Islet of Langerhans (tissue), 1 donor: ENCODE measurements around the gene MAB21L2.
"Not testable (repeated sequence)": the region's sequence is repeated elsewhere in the genome, so short reads cannot be mapped to it uniquely, and the experiment has no call there.

Experiments used
- FAIRE-seq: peaks from one replicate; lab custom pipeline; 2011; peaks lifted over from hg19 to GRCh38; lab: Jason Lieb, UNC

MAB21L2 gene

DNA sequence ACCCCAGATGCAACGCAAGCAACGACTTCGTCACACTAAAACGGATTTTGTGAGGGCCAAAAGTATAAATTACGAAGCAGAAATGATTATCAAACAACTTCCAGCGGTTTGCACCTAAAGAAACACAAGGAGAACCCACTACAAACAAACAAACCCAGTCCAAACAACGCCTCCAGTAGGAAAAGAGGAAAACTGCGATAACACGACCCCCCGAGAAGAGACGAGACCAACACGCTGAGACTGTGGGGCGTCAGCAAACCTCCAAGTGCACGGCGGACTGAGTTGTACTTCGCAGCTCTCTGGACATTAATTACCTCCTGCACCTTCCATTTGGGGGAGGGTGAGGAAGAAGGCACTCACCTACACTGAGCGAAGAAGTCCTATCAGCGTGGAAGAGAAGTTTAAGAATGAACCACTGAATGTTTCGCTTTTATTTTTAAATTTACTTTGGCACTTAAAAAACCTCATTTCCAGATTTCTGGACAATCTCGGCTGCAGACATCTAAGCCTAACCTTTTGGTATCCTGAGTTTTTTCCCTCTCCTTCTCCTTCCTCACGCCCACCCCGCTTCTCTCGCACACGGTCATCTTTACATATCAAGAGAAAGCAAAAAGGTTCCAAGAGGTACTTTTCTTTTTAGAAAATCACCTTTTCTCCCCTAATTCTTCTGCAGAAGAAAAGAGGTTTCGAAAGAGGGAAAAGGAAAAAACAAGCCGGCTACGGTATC, at the start of gene MAB21L2:
TSS of gene MAB21L2 (plus strand) at position 6 of the 727 bp plus-strand sequence. CDS start 879 bp downstream, outside the sequence.
- FAIRE-seq = no peak

DNA sequence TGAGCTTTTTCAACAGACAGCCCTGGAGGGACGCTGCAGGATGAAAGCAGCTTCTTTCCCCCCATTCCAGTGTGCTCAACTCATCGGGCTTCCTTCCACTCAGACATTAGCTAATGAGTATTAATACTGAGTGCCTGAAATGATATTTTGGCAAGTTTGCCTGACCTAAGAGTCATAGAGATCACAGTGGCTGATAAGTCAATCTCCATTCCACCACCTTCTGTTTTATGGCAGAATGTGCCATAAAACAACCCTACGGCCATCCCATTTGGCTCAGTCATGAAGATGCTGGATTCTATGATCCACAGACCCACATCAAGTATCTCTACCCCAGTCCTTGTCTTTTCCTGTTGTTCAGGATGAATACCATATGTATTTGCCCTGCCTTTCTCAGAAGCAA, 48.3 kb upstream of the MAB21L2 start:
- no peak for FAIRE-seq

DNA sequence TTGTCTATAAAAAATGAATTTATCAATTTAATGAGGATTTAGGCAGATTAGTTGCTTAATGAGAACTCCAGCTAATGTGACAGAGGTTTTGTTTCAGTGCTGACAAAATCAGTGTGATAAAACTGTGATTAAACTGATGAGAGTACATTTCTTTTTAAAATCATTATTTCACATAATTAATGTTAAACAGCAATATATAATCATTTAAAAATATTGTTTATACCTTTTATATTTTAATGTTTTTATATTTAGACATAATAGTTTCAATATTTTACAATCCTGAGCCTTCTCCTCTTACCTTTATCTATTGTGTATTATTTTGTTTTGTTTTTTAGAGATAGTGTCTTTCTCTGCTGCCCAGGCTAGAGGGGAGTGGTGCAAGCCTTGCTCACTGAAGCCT, 47.1 kb upstream of the MAB21L2 start:
- FAIRE-seq = no peak

DNA sequence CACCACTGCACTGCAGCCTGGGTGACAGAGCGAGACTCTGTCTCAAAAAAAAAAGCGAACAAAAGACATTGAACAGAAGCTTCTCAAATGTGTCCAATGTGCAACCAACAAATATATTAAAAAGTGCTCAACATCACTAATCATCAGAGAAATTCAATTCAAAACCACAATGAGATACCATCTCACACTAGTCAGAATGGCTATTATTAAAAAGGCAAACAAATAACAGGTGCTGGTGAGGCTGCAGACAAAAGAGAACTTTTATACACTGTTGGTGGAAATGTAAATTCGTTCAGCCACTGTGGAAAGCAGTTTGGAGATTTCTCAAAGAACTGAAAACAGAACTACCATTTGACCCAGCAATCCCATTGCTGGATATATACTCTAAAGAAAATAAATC, 44.0 kb upstream of the MAB21L2 start:
- not testable (repeated sequence) for FAIRE-seq

DNA sequence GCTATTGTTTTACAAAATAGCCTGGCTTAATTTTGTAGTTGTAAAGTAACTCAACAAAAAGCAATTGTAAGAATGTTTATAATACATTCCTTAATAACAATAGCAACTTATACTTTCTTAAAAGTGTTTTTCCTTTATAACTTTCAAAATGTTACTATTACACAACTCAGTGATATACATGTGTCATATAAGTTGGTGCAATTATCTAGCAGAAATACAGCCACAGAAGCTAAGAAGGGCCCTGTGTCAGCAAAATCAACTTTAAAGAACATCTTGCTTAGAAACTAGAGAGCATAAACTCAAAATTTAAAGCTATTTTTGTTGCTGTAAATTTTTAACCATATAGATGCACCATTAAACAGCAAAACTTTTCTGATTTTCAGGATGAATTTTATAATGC, 41.4 kb upstream of the MAB21L2 start:
- FAIRE-seq = no peak

DNA sequence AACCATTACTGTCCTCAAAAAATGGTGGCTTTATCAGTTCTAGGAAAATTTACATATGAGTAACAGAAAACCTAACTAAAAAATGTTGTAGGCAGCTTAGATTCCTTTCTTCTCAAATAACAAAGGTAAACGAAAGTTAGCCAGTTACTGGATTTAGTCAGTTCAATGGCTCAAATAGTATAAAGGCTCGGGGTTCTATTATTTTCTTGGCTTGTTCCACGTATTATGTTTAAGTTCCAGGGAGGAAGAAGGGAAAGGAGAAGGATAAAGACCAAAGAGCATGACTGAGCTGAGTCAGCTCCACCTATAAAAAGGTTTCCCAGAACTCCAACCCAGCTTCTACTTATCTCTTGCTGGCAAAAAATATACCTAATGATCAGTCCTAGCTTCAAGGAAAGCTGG, 41.0 kb upstream of the MAB21L2 start:
- FAIRE-seq = peak; percentile 13

DNA sequence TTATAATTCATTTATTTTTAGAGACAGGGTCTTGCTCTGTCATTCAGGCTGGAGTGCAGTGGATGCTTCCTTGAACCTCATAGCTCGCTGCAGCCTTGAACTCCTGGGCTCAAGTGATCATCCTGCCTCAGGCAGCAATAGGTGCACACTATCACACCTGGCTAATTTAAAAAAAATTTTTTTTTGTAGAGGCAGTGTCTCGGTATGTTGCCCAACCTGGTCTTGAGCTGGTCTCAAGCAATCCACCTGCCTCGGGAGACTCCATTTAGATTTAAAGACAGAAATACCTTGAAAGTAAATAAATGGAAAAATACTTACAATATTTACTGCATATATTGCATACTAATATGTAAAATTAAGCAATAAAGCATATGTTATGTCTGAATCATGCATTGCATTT, 40.3 kb upstream of the MAB21L2 start:
- FAIRE-seq = no peak

DNA sequence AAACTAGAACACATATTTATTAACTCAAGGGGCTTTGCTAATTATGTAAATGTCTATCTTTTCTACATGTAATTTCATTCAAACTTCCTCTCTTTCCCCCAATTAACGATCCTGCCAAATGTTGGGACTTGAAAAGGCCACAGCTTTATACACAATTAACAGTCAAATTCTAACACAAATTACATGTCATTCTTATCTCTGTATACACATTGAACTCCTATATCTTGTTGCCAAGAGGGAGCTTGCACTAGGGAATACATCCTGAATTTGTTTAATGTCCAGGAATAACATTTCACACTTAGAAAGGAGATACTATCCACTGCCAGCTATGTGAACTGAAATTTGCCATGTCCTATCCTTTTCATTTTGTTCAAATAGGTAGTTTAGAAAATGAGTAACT, 38.9 kb upstream of the MAB21L2 start:
- FAIRE-seq = no peak

DNA sequence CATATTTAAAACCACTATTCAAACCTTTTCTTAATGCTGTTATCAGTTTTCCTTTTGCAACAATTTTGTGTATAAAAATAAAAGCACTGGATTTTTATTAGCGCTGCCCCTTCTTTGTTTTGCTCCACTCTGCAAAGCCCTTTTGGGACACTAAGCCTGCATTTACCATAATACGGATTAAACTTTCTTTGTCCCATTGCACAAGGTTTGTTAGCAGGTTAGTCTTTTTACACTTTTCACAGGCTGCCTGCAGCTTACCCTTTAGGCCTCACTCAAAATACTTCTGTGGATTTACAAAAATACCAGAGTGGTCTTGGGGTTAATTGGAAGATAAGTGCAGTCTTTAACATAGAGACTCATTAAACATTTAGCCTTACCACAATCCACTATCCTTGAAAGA, 35.7 kb upstream of the MAB21L2 start:
- FAIRE-seq = no peak

DNA sequence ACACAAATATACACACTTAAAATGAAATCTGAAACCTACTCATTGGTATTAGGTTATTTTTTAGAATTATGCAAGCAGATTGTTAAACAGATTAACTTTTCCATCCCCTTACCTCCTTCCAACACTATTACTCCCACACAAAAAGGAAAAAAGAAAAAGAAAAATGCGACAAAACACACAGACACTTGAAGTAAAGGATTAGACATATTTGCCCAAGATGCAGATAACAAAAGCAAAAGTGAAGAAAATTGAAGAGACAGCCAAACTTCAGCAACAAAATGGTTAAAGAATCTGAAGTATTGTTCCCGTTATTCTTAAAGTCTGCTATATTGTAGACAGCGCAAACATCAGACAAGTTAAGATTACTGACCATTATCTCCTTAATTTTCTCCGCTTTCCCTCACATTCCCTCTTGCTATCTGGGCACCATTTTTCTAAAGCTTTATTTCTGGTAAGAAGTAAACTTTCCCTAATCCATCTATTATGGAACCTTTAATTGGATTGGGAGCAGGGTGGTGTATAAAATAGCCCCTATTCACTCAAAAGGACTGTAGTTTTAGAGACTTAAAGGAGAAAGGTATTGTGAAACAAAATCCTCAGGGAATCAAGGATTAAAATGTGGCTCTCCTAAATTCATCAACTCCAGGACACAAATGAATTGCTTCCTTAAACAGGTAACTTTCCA, 34.7 kb upstream of the MAB21L2 start:
- no peak for FAIRE-seq

DNA sequence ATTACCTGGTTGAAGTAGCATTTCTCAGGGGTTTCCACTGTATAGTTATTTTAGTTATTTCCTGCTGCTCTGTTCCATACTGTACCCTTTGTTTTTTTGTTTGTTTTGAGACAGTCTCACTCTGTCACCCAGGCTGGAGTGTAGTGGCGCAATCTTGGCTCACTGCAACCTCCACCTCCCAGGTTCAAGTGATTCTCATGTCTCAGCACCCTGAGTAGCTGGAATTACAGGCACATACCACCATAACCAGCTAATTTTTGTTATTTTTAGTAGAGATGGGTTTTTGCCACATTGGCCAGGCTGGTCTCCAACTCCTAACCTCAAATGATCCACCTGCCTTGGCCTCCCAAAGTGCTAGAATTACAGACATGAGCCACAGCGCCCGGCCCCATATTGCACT, 24.1 kb upstream of the MAB21L2 start:
- FAIRE-seq = not testable (repeated sequence)

DNA sequence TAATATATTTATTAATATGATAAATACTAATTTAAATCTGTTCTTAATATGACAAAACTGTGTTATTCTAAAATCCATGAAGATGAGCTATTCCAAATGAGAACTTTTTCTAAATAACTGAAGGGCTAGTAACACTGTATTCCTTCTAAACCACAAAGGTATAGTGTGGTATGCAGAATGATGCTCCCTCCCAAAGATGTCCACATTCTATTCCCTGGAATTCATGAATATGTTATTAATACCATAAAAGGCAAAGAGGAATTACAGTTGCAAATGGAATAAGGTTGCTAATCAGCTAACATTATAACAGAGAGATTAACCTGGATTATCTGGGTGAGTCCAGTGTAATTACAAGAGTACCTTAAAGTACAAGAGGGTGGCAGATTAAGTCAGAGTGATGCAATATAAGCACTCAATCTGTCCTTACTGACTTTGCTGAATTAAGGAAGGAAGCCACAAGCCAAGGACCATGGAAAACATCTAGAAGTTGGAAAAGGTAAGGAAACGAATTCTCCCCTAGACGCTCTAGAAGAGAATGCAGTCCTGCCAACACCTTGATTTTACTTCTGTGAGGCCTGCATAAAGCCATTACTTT, 20.7 kb upstream of the MAB21L2 start:
- FAIRE-seq = no peak

DNA sequence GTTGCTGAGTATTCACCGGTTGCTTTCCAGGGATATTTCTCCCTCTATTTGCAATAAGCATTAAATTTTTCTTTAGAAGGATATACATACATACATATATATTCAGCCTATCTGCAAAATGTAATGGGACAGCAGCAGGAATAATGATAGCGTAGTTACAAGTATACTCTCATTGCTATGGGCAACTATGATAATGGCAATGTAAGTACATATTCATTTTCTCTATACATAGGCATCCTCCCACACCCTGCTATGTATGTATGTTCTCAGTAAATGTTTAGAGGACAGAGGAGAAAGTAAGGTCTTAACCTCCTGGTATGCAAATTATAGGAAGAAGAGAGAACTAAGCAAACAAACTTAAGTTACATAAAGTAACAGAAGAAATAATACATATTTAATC, 19.7 kb upstream of the MAB21L2 start:
- FAIRE-seq = no peak

DNA sequence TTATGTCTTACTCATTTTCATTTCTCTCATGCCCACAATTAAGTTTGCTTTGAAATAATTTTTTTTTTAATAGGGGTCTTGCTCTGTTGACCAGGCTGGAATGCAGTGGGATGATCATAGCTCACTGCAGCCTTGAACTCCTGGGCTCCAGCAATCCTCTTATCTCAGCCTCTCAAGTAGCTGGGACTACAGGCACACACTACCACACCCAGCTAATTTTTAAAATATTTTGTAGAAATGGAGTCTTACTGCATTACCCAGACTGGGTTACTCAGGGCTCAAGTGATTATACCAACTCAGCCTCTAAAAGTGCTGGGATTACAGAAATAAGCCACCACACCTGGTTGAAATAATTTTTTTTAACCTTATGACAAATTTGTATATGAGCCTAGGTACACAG, 19.2 kb upstream of the MAB21L2 start:
- no peak for FAIRE-seq

DNA sequence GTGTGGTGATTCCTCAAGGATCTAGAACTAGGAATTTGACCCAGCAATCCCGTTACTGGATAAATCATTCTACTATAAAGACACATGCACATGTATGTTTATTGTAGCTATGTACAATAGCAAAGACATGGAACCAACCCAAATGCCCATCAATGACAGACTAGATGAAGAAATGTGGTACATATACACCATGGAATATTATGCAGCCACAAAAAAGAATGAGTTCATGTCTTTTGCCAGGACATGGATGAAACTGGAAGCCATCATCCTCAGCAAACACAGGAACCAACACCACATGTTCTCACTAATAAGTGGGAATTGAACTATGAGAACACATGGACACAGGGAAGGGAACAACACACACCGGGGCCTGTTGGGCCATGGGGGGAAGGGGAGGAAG, 17.0 kb upstream of the MAB21L2 start:
- not testable (repeated sequence) for FAIRE-seq

DNA sequence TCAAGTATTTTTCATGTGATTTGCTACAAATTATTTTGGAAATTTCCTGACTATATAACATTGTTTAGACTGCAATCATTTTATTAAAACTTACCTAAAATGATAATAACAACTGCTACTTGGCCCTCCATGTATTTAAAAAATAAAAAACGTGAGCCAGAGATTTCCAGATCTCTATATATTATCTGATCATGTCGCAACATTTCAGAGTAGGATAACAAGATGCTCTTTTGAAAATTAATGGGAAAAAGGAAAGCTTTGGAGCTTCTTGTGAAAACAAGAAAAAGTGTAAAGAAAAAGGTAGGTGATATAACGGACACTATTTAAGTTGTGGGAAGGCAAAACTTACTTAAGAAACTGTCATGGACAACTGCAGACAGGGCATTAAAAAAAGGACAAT, 14.9 kb upstream of the MAB21L2 start:
- FAIRE-seq = no peak

DNA sequence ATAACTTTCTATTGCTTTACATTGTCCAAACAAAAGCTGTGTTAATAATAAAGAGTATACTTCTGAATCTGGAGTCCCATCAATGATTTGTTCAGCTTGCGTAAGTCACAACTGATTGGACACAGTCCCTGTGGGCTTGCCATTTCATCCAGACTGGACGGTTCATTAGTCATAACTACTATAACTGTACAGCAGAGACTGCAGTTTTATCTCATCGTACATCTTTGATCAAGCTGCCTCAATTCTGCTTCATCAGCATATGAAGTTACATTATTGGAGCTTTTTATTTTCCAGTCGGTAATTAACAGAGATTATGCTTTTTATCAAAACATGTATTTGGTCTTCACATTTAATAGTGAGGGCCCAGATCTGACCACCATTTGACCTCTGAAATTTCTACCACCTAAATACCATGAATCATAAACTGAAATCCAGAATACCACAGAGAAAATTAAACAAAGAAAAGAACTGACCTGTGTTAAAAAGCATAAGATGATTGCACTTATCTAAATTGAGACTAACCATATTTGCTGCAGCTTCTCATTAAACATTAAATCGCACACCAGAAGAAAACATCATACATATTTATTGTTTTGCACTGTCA, 12.5 kb upstream of the MAB21L2 start:
- FAIRE-seq = no peak

DNA sequence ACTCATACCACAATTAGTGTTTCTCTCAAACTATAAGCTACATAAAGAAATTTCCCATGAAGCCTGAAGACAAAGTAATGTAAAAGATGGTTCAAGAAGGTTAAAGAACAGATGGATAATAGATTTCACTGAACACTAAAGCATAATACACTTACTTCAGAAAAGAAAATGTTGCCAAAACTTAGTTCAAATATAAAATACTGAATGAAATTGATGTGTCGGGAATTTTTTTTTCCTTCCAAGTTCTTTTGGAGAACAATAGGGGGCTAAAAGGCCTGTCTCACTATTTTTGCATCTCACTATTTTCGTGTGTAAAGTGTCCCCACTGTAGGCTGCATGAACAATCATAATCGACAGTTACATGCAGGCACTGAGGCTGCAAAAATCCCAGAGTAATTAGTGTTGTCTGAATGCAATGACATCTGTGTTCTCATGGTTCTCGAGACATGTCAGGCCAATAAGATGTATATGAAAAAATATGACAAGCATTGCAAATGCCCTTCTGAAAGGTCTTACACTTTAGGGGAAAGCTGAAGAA, 11.9 kb upstream of the MAB21L2 start:
- peak; percentile 68 for FAIRE-seq

DNA sequence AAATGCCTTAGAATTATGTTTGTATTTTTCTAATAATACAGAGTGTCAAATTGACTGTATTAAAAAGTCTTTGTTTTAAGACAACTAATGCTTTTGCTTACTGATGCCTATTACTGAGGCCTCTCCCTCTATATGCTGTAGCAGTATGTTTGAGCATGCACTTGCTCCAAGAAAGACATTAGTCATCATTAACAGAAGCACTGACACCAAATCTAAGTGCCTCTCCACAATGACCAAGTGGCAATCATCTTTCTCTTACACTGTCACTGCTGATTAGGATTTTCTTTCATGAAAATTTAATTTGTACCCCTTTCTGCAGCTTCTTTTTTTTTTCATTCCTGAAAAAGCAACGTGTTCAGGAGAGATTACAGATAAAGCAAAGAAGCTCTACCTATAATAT, 11.1 kb upstream of the MAB21L2 start:
- FAIRE-seq = no peak

DNA sequence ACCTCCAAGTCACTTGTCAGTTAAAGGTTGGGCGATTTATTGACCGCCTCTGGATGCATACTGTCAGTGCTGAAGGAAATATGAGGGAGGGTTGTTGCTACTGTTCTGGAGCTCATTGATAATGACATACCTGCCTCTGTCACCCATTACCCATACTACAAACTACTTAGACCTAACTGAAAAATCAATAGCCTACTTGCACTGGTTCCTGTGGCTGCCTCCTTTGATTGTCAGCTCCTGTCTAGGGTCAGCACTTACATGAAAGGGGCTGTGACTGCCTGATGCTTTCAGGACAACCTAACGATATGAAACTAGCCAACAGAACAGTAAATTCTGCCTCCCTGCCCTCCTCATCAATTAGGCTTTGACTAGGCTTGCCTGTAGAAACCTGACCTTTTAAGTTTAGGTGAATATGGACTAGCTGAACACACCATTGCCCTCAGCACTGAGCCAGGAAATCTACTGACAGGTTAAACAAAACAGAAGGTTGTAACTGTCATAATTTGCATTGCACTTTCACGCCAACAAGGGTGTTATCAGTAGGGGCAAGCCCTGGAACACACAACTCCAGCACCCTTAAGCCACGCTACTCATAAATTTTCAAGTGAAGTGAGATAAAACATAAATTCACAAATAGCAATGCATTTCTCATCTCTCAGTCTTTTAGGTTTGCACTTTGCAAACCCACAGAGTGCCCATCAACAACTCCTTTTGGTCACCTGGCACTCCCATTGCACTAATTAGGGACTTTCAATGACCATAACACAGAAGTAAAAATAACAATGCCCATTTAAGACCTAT, 9.0 kb upstream of the MAB21L2 start:
- FAIRE-seq = no peak

DNA sequence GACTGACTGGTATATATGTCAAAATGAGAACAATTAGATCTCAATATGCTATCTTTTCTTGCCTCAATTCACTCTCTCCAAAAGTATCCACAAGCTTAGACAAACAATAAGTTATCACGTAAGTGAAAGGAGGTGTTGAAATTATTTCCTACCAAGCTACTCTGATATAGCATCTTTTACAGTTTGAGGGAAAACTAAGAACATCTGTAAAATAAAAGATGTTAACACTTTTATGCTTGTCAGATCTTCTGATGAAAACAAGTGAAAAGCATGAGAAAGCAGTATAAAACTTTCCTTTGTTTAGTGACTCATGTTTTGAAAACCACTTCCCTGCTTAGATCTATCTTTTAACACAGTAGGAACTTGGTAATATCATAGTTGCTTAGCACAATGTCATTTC, 8.4 kb upstream of the MAB21L2 start:
- no peak for FAIRE-seq

DNA sequence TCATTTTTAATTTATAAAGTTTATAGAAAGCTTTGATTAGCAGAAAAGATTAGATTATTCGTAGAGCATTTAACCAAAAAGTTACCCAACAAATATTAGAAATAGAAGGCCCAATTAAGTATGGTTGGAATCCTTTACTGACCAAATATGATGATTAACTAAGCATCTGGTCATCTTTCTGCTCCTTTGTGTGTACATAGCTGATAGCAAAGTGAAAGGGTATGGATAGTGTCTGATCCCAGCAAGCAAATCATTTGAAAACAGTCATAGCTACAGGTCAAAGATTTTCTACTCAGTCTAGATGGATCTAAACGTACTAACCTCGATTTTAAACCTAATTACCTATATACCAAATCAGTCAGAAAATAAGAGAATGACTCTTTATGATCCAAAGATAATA, 7.3 kb upstream of the MAB21L2 start:
- peak; percentile 51 for FAIRE-seq
